OCI-LY3 (cell line): Measurements from ENCODE around the gene DDIT4.
A peak's percentile ranks its signal among the peaks of the same experiment; 100 is the strongest.

ENCODE experiments used
- H2AFZ ChIP-seq: fragments of 200-600, 300-600 bp; shearing (Covaris generic); 2 replicates; pipeline ENCODE4 v1.6.0; 2014; ENCODE audit warnings: antibody characterized with exemption, low read depth, low read length
- H3K27ac ChIP-seq: fragments of 200-600, 300-600 bp; sonication (generic); 2 replicates; pipeline ENCODE4 v1.5.1; 2014; ENCODE audit warnings: mild to moderate bottlenecking, low read length, moderate library complexity, mixed read lengths
- H3K27me3 ChIP-seq: fragments of 200-600, 300-600 bp; sonication (generic); 2 replicates; pipeline ENCODE4 v1.6.1; 2014; ENCODE audit warnings: low read depth, low read length, mixed read lengths
- H3K36me3 ChIP-seq: fragments of 200-600, 300-600 bp; sonication (generic); replicated peaks from 2 replicates; pipeline ENCODE3; 2014; ENCODE audit warnings: low read depth, low read length, mixed read lengths
- H3K4me1 ChIP-seq: fragments of 300-600, 200-600 bp; sonication (generic); 2 replicates; pipeline ENCODE4 v1.6.1; 2014; ENCODE audit warnings: low read length, mixed read lengths
- H3K4me2 ChIP-seq: fragments of 200-600, 300-600 bp; sonication (generic); 2 replicates; pipeline ENCODE4 v1.6.1; 2014; ENCODE audit warnings: low read length, mixed read lengths
- H3K4me3 ChIP-seq: fragments of 300-600, 200-600 bp; sonication (generic); 2 replicates; pipeline ENCODE4 v1.5.1; 2014; ENCODE audit warnings: antibody characterized with exemption, mild to moderate bottlenecking, low read length, moderate library complexity
- H3K79me2 ChIP-seq: fragments of 300-600, 200-600 bp; shearing (Covaris generic); 2 replicates; pipeline ENCODE4 v1.6.1; 2014; ENCODE audit warnings: mild to moderate bottlenecking, low read length, mixed read lengths
- H3K9ac ChIP-seq: fragments of 300-600, 200-600 bp; shearing (Covaris generic); 2 replicates; pipeline ENCODE4 v1.6.0; 2014; ENCODE audit warnings: mild to moderate bottlenecking, low read length, moderate library complexity
- H3K9me3 ChIP-seq: fragments of 200-600, 300-600 bp; shearing (Covaris generic); 2 replicates; pipeline ENCODE4 v1.6.1; 2014; ENCODE audit warnings: low read length, mixed read lengths; ENCODE audit not compliant: insufficient read depth
- H4K20me1 ChIP-seq: fragments of 200-600, 300-600 bp; sonication (generic); 2 replicates; pipeline ENCODE4 v1.6.1; 2016; ENCODE audit warnings: low read length, mixed read lengths; ENCODE audit not compliant: insufficient read depth
- EZH2phosphoT487 ChIP-seq: fragments of 200-600 bp; shearing (Covaris generic); IDR thresholded peaks from 2 replicates; pipeline ENCODE4 v1.6.1; 2018; ENCODE audit warnings: antibody characterized with exemption, mixed run types, low read depth
- TF ChIP-seq, protein P1 (sequence below): fragments of 200-600, 300-600 bp; sonication (generic); IDR thresholded peaks from 2 replicates; pipeline ENCODE4 v1.5.1; 2014; ENCODE audit warnings: antibody characterized with exemption, low read length, low read depth

Gene DDIT4

GRCh38 chr10:72255977-72256729, 17.6 kb upstream of the DDIT4 start:
- no peaks in the 10 kb centered on the region for H3K9me3 ChIP-seq
- no peak overlapping the region for H3K4me2 ChIP-seq
- TF ChIP-seq, protein P1, sequence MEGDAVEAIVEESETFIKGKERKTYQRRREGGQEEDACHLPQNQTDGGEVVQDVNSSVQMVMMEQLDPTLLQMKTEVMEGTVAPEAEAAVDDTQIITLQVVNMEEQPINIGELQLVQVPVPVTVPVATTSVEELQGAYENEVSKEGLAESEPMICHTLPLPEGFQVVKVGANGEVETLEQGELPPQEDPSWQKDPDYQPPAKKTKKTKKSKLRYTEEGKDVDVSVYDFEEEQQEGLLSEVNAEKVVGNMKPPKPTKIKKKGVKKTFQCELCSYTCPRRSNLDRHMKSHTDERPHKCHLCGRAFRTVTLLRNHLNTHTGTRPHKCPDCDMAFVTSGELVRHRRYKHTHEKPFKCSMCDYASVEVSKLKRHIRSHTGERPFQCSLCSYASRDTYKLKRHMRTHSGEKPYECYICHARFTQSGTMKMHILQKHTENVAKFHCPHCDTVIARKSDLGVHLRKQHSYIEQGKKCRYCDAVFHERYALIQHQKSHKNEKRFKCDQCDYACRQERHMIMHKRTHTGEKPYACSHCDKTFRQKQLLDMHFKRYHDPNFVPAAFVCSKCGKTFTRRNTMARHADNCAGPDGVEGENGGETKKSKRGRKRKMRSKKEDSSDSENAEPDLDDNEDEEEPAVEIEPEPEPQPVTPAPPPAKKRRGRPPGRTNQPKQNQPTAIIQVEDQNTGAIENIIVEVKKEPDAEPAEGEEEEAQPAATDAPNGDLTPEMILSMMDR, result no peak
- no peak for TF ChIP-seq EZH2phosphoT487
- H3K27me3 ChIP-seq, result peaks cover 3% of the 10 kb centered on the region; the same call in 1 of the 2 replicates
- no peak overlapping the region for H2AFZ ChIP-seq
- H3K27ac ChIP-seq, result no peak overlapping the region
- no peak overlapping the region for H3K9ac ChIP-seq
- H3K79me2 ChIP-seq, result no peaks in the 10 kb centered on the region
- H4K20me1 ChIP-seq, result no peaks in the 10 kb centered on the region
- no peaks in the 10 kb centered on the region for H3K36me3 ChIP-seq
- H3K4me3 ChIP-seq, result no peak overlapping the region
- H3K4me1 ChIP-seq, result peaks cover 52% of the 10 kb centered on the region

DNA sequence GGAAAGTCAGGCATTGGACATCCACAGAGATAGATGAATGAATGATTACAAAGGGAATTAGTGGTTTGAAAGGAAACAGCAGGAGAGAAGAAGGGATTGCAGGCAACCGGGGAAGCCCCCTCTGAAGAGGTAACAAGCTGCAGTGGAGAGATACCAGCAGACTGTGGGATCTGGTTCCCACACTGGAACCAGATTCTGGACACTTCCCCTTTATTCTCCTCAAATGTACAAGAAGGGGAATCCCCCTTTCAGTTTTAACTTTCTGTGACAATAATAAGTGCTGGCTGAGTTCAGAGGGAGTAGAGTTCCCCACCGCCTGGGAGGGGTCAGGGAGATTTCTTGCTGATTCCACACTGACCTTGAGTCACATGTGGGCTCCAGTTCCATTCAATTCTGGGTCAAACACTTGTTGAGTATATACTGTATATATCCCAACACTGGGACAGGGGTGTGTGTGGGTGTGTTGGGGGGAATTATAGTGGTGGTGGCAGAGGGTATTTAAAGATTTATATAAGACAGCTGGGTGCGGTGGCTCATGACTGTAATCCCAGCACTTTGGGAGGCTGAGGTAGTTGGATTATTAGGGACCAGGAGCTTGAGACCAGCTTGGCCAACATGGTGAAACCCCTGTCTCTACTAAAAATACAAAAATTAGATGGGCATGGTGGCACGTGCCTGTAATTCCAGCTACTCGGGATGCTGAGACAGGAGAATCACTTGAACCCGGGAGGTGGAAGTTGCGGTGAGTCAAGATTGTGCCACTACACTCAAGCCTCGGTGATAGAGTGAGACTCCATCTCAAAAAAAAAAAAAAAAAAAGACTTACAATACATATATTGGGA, 16.5 kb upstream of the DDIT4 start:
- Histone ChIP-seq H3K27ac (no peak overlapping the region), H3K9ac (no peak overlapping the region), H3K9me3 (no peaks in the 10 kb centered on the region), H4K20me1 (no peaks in the 10 kb centered on the region), H3K79me2 (no peaks in the 10 kb centered on the region), H2AFZ (no peak overlapping the region), H3K27me3 (peaks cover 3% of the 10 kb centered on the region; the same call in 1 of the 2 replicates), H3K4me3 (peak overlapping the region; percentile 14; the same call in 1 of the 2 replicates), H3K36me3 (no peaks in the 10 kb centered on the region), H3K4me2 (peak overlapping the region; percentile 74), H3K4me1 (peaks cover 60% of the 10 kb centered on the region)
- TF ChIP-seq, protein P1, result no peak
- no peak for TF ChIP-seq EZH2phosphoT487

DNA sequence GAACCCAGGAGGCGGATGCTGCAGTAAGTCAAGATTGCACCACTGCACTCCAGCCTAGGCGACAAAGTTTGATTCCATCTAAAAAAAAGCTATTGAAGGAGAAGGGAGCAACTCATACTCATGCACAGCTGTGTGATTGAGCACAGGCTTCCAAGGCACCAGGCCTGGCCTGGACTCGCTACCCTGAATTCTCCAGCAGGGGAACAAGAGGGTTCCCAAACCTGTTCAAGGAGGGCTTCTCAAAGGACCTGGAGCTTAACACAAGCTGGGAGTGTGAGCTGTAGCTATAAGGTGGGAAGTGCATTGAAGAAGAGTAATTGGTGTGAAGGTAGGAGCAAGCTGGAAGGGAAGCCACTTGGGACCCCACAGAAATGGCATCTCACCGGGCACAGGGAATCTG, 15.1 kb upstream of the DDIT4 start:
- Histone ChIP-seq H4K20me1 (no peaks in the 10 kb centered on the region), H3K27me3 (peaks cover 3% of the 10 kb centered on the region; the same call in 1 of the 2 replicates), H2AFZ (no peak overlapping the region), H3K4me3 (no peak overlapping the region), H3K4me1 (peaks cover 73% of the 10 kb centered on the region), H3K9ac (no peak overlapping the region), H3K79me2 (no peaks in the 10 kb centered on the region), H3K9me3 (no peaks in the 10 kb centered on the region), H3K4me2 (no peak overlapping the region; the same call in 1 of the 2 replicates), H3K36me3 (no peaks in the 10 kb centered on the region), H3K27ac (no peak overlapping the region)
- TF ChIP-seq, protein P1, result no peak
- no peak for TF ChIP-seq EZH2phosphoT487
